CD4-positive, CD25-positive, alpha-beta regulatory T cell (primary cell): ENCODE results near the gene MAGI1. TPM values are rescaled to one million over a fixed set of nuclear protein-coding genes. Genes with fewer than 3 reads are reported as not detected.

Experiments used
- ATAC-seq, 2 donors: fragments of 150-1000 bp; cut with Tn5 transposase; one replicate each; pipeline ENCODE4 v1.10.0; 2021; ENCODE audit warnings: low read depth in 2 of 2, moderate number of reproducible peaks in 2 of 2, moderate library complexity in 1 of 2
- DNase-seq, 3 donors: peaks; one replicate each; pipeline versions ENCODE4 v3.0.0 to v3.0.0-alpha.2; 2012 to 2022; ENCODE audit warnings: mixed read lengths in 1 of 3
- H3K27ac ChIP-seq: one replicate; pipeline ENCODE4 v1.7.0; 2013; ENCODE audit warnings: mild to moderate bottlenecking, low read length; ENCODE audit not compliant: insufficient read depth, poor library complexity, severe bottlenecking
- H3K27me3 ChIP-seq: one replicate; pipeline ENCODE4 v1.7.0; 2013; ENCODE audit warnings: low read length; ENCODE audit not compliant: control insufficient read depth, insufficient read depth
- H3K36me3 ChIP-seq: one replicate; pipeline ENCODE4 v1.7.0; 2013; ENCODE audit warnings: mild to moderate bottlenecking, low read length, moderate library complexity; ENCODE audit not compliant: control insufficient read depth, insufficient read depth
- H3K4me1 ChIP-seq: 2 replicates; pipeline ENCODE4 v1.7.0; 2013; ENCODE audit warnings: mild to moderate bottlenecking, low read length; ENCODE audit not compliant: insufficient read depth, control insufficient read depth, poor library complexity, severe bottlenecking
- H3K4me3 ChIP-seq: one replicate; pipeline ENCODE4 v1.7.0; 2013; ENCODE audit warnings: low read depth, mild to moderate bottlenecking, low read length, moderate library complexity
- H3K9me3 ChIP-seq, 2 experiments: 1 replicate in 1 of 2; 2 replicates in 1 of 2; pipeline ENCODE4 v1.7.0; 2013; ENCODE audit warnings: low read length in 2 of 2, mild to moderate bottlenecking in 1 of 2, moderate library complexity in 1 of 2; ENCODE audit not compliant: control insufficient read depth in 2 of 2
- H3K27ac Mint-ChIP-seq, 3 donors: one replicate each; pipeline ENCODE4 v1.8.0; 2020 to 2022; ENCODE audit warnings: mild to moderate bottlenecking in 3 of 3, mixed read lengths in 3 of 3, moderate library complexity in 2 of 3
- H3K27me3 Mint-ChIP-seq: one replicate; pipeline ENCODE4 v1.8.0; 2022; ENCODE audit warnings: mild to moderate bottlenecking, mixed read lengths
- H3K36me3 Mint-ChIP-seq: one replicate; pipeline ENCODE4 v1.8.0; 2020; ENCODE audit warnings: mixed read lengths
- H3K4me1 Mint-ChIP-seq, 4 donors: one replicate each; pipeline ENCODE4 v1.8.0; 2020 to 2022; ENCODE audit warnings: mixed read lengths in 4 of 4, mild to moderate bottlenecking in 1 of 4
- H3K4me3 Mint-ChIP-seq, 4 donors: one replicate each; pipeline ENCODE4 v1.8.0; 2020 to 2022; ENCODE audit warnings: mild to moderate bottlenecking in 4 of 4, mixed read lengths in 4 of 4, moderate library complexity in 3 of 4
- H3K9me3 Mint-ChIP-seq, 7 donors: one replicate each; pipeline ENCODE4 v1.8.0; 2020 to 2022; ENCODE audit warnings: mixed read lengths in 7 of 7, mild to moderate bottlenecking in 3 of 7, moderate library complexity in 2 of 7
- polyA plus RNA-seq, 4 donors: library from polyadenylated mRNA; unstranded; fragments of 300-500 nt; fragmentation: Illumina TruSeq; gene quantifications; one replicate each; pipeline ENCODE4 v1.2.3, GENCODE V29; 2021
- total RNA-seq: library from RNA; stranded (reverse); gene quantifications from one replicate; pipeline ENCODE4 v1.2.3, GENCODE V29; 2022

Gene MAGI1
- total and polyA plus RNA-seq, 5 donors from 2014 or later: 0.10 to 0.44 (median 0.19) TPM; not detected in 1

DNA sequence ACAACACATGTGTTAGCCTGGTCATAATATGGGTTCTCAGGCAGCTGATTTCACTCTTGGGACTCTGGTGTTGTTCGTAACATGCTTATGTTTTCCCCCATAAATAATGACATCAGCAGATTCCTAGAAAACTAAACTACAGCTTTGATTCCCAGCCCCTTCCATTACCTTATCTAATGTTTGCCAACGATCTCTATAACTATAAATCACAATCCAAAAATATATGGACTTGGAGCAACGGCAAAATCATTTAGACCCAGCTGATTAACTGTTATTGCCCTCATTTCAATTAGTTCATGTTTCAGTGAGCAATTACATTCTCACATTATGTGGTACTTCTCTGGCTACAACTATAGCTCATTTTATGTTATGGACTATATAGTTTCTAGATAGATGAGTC, 531.3 kb downstream of the MAGI1 start:
- Histone ChIP-seq H3K27ac (no peak overlapping the region), H3K4me1 (no peaks in the 10 kb centered on the region), H3K9me3 (no peaks in the 10 kb centered on the region), H3K4me3 (no peak overlapping the region), H3K27me3 (no peaks in the 10 kb centered on the region), H3K36me3 (no peaks in the 10 kb centered on the region)
- no peak overlapping the region for H3K27ac Mint-ChIP-seq
- no peaks in the 10 kb centered on the region for H3K4me1 Mint-ChIP-seq
- DNase-seq (no peak), ATAC-seq (no peak)
- H3K4me3 Mint-ChIP-seq: no peak overlapping the region
- peaks cover 0 to 10% (median 3%) of the 10 kb centered on the region in 7 donors for H3K9me3 Mint-ChIP-seq
- H3K36me3 Mint-ChIP-seq: no peaks in the 10 kb centered on the region
- H3K27me3 Mint-ChIP-seq: no peaks in the 10 kb centered on the region

DNA sequence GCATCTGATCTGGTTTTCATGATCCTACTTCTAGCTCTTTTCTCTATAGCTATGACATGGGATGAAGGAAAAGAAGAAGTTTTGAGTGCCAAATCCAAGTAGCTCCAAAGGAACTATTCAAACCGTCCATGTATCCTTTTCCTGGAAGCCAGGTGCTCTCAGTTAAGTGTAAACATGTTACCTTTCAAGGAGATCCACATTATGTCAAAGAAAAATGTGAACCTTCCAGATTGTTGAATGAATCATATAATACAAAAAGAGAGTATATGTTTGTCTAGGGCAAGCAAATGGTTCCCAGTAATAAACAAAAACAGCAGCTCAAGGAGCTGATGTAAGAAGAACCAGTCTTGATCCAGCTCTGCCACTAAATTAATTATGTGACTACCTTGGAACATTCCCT, 534.9 kb downstream of the MAGI1 start:
- no peaks in the 10 kb centered on the region for H3K4me1 ChIP-seq
- no peaks in the 10 kb centered on the region for H3K36me3 Mint-ChIP-seq
- no peaks in the 10 kb centered on the region for H3K27me3 ChIP-seq
- H3K9me3 ChIP-seq: no peaks in the 10 kb centered on the region
- H3K36me3 ChIP-seq: no peaks in the 10 kb centered on the region
- H3K9me3 Mint-ChIP-seq: peaks cover 0 to 10% (median 3%) of the 10 kb centered on the region in 7 donors
- no peak overlapping the region for H3K27ac ChIP-seq
- no peaks in the 10 kb centered on the region for H3K27me3 Mint-ChIP-seq
- H3K4me3 ChIP-seq: no peak overlapping the region
- no peak overlapping the region for H3K27ac Mint-ChIP-seq
- H3K4me1 Mint-ChIP-seq: no peaks in the 10 kb centered on the region
- ATAC-seq (no peak), DNase-seq (no peak)
- no peak overlapping the region for H3K4me3 Mint-ChIP-seq

DNA sequence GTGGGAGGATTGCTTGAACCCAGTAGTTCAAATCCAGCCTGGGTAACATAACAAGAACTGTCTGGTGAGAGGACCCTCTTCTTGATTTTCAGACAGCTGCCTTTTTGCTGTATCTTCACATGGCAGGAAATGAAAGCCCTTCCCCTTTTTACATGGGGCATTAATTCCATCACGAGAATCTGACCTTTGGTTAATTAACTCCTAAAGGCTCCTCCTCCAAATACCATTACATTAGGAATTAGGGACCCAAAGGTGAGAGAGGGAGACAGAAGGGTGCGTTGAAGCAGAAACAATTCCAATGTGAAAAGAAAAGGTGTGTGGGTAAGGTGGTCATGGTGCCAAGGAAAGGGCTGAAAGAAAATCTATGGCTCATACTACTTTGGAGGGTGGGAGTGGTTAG, 536.2 kb downstream of the MAGI1 start:
- H3K36me3 Mint-ChIP-seq: no peaks in the 10 kb centered on the region
- H3K9me3 Mint-ChIP-seq: peaks cover 0 to 10% (median 3%) of the 10 kb centered on the region in 7 donors
- Histone ChIP-seq H3K4me3 (no peak overlapping the region), H3K9me3 (no peaks in the 10 kb centered on the region), H3K36me3 (no peaks in the 10 kb centered on the region), H3K27ac (no peak overlapping the region), H3K4me1 (no peaks in the 10 kb centered on the region), H3K27me3 (no peaks in the 10 kb centered on the region)
- ATAC-seq: no peak
- no peak overlapping the region for H3K27ac Mint-ChIP-seq
- H3K4me3 Mint-ChIP-seq: no peak overlapping the region
- no peaks in the 10 kb centered on the region for H3K27me3 Mint-ChIP-seq
- DNase-seq: no peak
- H3K4me1 Mint-ChIP-seq: no peaks in the 10 kb centered on the region

DNA sequence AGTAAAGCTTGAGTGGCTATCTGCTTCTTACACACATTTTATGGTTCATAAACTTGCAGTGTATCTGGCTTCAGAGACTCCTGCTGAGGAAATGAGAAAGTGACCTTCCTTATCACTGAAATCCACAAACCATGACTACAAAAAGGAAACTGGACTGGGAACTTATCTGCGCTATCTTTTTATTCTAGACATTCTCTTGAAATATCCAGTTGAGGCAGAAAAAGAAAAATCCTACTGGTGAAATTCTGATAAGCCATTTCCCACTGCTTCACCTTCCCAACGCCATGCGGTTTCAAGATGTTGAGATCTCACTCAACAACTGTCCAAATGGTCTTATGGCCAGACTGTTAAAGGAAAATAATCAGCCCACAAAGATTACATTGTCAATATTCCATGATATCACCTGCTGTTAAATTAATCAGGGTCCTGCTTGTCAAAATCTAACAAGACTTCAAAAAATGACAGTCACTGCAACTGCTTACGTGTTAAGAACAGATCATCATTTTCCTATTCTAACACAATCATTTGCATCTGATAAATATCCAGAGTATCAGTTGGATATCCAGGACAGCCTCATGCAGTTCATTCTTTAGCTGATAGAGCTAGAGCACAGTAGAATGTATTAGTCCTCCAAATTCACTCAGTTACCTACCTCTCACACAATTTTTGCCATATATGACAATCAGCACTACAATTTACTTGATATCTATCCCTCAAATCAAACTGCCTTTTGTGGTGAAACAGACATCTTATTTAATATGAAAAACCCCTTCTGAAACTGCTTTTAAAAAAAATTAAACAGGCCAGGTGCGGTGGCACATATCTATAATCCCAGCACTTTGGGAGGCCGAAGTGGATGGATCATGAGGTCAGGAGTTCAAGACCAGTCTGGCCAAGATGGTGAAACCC, 538.1 kb downstream of the MAGI1 start:
- H3K27me3 Mint-ChIP-seq: no peaks in the 10 kb centered on the region
- Histone ChIP-seq H3K36me3 (no peaks in the 10 kb centered on the region), H3K27me3 (no peaks in the 10 kb centered on the region), H3K27ac (no peak overlapping the region), H3K9me3 (no peaks in the 10 kb centered on the region), H3K4me3 (no peak overlapping the region), H3K4me1 (no peaks in the 10 kb centered on the region)
- DNase-seq: no peak
- H3K4me1 Mint-ChIP-seq: no peaks in the 10 kb centered on the region
- ATAC-seq: no peak
- H3K9me3 Mint-ChIP-seq: peaks cover 0 to 16% (median 4%) of the 10 kb centered on the region in 7 donors
- no peaks in the 10 kb centered on the region for H3K36me3 Mint-ChIP-seq
- H3K4me3 Mint-ChIP-seq: no peak overlapping the region
- no peak overlapping the region for H3K27ac Mint-ChIP-seq

DNA sequence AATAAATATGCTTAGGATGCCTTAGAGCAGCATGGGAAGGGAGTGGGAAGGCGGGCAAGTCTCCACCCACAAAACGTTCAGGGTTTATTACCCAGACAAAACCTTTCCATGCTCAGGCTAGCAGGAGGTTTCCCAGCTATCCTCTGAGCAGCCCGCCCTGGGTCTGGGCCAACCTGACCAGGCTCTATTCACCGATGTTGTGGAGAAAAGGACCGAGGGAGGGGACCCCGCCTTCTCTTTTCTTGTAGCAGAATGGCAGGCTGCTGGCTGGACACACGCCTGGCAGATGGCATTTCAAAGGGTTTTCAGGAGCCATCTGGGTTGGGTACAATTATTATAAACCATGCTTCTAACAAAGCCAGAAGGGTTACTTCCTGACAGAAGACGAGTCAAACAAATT, 540.9 kb downstream of the MAGI1 start:
- Mint-ChIP-seq H3K27me3 (no peaks in the 10 kb centered on the region), H3K4me3 (no peak overlapping the region), H3K27ac (no peak overlapping the region), H3K36me3 (no peaks in the 10 kb centered on the region), H3K9me3 (peaks cover 1 to 7% (median 2%) of the 10 kb centered on the region in 7 donors), H3K4me1 (no peaks in the 10 kb centered on the region)
- Histone ChIP-seq H3K36me3 (no peaks in the 10 kb centered on the region), H3K27ac (no peak overlapping the region), H3K4me1 (no peaks in the 10 kb centered on the region), H3K9me3 (no peaks in the 10 kb centered on the region), H3K4me3 (no peak overlapping the region), H3K27me3 (no peaks in the 10 kb centered on the region)
- DNase-seq (no peak), ATAC-seq (no peak)

DNA sequence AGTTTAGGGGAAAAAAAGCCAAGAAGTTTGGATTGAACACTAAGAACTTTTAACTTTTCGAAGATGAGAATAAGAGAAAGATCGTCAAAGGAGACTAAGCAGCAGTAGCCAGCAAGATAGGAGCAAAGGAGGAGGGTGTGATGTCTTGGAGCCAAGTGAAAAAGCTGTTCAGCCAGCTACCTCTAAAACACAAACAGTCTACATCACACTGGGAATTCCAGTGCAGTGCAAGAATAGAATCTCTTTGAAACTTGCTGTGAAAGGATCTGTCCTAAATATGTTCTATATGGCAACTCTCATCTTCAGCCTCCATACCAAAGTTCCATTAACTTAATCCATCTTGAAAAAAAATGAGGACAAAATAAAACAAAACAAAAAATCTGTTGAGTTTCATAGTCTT, 541.5 kb downstream of the MAGI1 start:
- ATAC-seq (no peak), DNase-seq (no peak)
- no peak overlapping the region for H3K4me3 ChIP-seq
- no peak overlapping the region for H3K27ac ChIP-seq
- H3K4me1 Mint-ChIP-seq: no peaks in the 10 kb centered on the region
- no peak overlapping the region for H3K4me3 Mint-ChIP-seq
- H3K9me3 Mint-ChIP-seq: peaks cover 1 to 6% (median 2%) of the 10 kb centered on the region in 7 donors
- H3K9me3 ChIP-seq: no peaks in the 10 kb centered on the region
- no peaks in the 10 kb centered on the region for H3K27me3 Mint-ChIP-seq
- H3K27me3 ChIP-seq: no peaks in the 10 kb centered on the region
- no peaks in the 10 kb centered on the region for H3K36me3 ChIP-seq
- H3K4me1 ChIP-seq: no peaks in the 10 kb centered on the region
- H3K36me3 Mint-ChIP-seq: no peaks in the 10 kb centered on the region
- H3K27ac Mint-ChIP-seq: no peak overlapping the region

DNA sequence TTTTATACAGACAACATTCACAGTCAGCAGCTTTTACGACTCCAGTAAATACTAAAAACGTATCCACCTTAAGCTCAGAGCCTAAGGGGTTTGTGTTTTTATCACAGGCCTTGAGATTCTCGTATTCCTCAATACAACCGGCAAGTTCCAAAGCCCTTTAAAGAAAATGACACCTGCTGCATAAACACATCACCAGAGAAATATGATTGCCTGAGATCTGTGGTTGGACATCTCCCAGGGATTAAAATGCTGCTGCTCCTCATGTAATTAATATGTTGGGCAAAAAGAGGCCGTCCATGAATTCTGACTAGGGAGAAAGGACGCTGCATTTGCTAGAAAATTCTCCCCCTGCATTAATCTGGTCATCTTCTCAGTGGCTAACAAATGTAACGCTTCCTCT, 544.8 kb downstream of the MAGI1 start:
- ATAC-seq: no peak
- DNase-seq: no peak
- Mint-ChIP-seq H3K4me1 (no peaks in the 10 kb centered on the region), H3K27ac (no peak overlapping the region), H3K36me3 (no peaks in the 10 kb centered on the region), H3K4me3 (no peak overlapping the region), H3K27me3 (no peaks in the 10 kb centered on the region), H3K9me3 (peaks cover 0 to 12% (median 4%) of the 10 kb centered on the region in 7 donors)
- Histone ChIP-seq H3K27ac (no peak overlapping the region), H3K9me3 (no peaks in the 10 kb centered on the region), H3K4me3 (no peak overlapping the region), H3K4me1 (no peaks in the 10 kb centered on the region), H3K27me3 (no peaks in the 10 kb centered on the region), H3K36me3 (no peaks in the 10 kb centered on the region)

DNA sequence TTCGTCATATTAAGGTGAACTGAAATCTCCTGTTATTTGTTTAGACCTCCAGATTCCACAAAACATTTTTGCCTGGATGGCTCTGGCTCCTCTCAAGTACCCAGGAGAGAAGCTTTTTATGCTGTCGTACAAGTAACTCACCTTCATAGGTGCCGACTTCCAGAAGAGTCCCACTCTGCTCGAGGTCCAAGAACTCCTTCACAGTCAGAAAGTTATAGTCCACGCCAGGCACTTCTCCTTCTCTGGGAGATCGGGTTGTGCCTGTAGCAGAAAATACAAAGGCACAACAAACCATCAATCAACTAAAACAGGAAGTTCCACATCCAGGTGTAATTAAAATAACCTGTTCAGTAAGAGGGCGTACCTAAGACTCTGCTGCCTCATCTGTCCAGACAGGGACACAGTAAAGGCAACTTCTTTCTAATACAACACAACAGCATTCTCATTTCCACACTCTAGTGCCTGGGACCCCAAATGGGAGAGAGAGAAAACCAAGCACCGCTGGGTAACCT, 545.3 kb downstream of the MAGI1 start:
- H3K4me1 Mint-ChIP-seq: no peaks in the 10 kb centered on the region
- H3K9me3 Mint-ChIP-seq: peaks cover 0 to 12% (median 4%) of the 10 kb centered on the region in 7 donors
- H3K27me3 ChIP-seq: no peaks in the 10 kb centered on the region
- DNase-seq (no peak), ATAC-seq (no peak)
- no peaks in the 10 kb centered on the region for H3K36me3 Mint-ChIP-seq
- no peaks in the 10 kb centered on the region for H3K36me3 ChIP-seq
- H3K27ac ChIP-seq: no peak overlapping the region
- H3K9me3 ChIP-seq: no peaks in the 10 kb centered on the region
- no peaks in the 10 kb centered on the region for H3K27me3 Mint-ChIP-seq
- no peak overlapping the region for H3K4me3 ChIP-seq
- no peaks in the 10 kb centered on the region for H3K4me1 ChIP-seq
- no peak overlapping the region for H3K27ac Mint-ChIP-seq
- no peak overlapping the region for H3K4me3 Mint-ChIP-seq
